ENCODE data around the gene TSPAN5. TPM values are rescaled to one million over a fixed set of nuclear protein-coding genes. Genes with fewer than 3 reads are reported as not detected.
"Not testable (repeated sequence)": the region's sequence is repeated elsewhere in the genome, so short reads cannot be mapped to it uniquely, and the experiment has no call there.

TSPAN5 gene
- total RNA-seq, 4 donors from 2014 or later = 25.5 to 41.5 (median 36.5) TPM

DNA sequence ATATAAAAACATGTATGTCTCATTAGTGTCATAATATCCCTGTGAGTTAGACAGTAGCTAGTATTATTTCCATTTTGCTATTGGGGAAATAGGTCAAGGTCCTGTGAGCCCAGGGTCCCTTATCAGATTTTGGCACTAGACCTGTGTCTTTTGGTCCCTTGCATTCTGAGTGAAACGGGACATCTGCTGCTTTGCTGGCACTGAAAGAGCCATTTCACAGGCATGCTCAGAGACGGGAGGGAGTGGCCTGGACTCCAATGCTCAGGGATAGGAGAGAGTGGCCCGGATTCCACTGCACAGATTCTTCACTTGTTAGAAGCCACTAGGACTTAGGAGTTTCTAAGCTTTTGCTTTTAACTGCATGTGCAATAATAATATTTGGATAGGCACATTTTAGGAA, 177.2 kb downstream of the TSPAN5 start:
- no peak overlapping the region for H3K4me3 ChIP-seq (ENCODE audit: low read depth, poor library complexity, severe bottlenecking)
- no peak for TF ChIP-seq POLR2A (IDR thresholded peaks at IDR 0.05)
- TF ChIP-seq, protein P1, sequence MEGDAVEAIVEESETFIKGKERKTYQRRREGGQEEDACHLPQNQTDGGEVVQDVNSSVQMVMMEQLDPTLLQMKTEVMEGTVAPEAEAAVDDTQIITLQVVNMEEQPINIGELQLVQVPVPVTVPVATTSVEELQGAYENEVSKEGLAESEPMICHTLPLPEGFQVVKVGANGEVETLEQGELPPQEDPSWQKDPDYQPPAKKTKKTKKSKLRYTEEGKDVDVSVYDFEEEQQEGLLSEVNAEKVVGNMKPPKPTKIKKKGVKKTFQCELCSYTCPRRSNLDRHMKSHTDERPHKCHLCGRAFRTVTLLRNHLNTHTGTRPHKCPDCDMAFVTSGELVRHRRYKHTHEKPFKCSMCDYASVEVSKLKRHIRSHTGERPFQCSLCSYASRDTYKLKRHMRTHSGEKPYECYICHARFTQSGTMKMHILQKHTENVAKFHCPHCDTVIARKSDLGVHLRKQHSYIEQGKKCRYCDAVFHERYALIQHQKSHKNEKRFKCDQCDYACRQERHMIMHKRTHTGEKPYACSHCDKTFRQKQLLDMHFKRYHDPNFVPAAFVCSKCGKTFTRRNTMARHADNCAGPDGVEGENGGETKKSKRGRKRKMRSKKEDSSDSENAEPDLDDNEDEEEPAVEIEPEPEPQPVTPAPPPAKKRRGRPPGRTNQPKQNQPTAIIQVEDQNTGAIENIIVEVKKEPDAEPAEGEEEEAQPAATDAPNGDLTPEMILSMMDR (IDR thresholded peaks at IDR 0.05) = no peak
- DNase-seq (ENCODE audit: low spot score in 2 of 2) = peak in 1 of 2 donors; percentile 50
- intact Hi-C loops (cut with DNase I; ENCODE audit: low total_unique reads) = no loop called here
- 48% methylated on average over 3 of the region's 3 CpGs for WGBS, 2 donors

DNA sequence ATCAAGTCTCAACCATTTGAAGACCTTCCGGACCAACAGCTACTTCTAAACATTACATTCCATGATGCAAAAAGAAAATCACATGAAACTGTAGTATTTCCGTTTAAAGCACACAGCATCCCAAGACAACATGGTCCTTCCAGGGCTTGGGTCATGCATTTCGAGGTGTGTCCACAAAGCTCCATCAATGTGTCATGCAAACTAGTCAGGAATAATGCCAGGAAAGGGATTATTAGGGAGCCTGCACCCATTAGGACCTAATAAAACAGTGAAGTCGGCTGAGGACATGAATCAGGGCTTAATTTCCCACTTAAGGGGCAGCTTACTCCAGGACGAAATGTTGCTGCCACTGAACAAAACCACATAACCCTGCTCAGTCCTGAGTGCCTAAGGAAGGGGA, 177.9 kb downstream of the TSPAN5 start:
- 85 to 89% methylated on average over 5 of the region's 5 CpGs for WGBS, 2 donors
- H3K4me3 ChIP-seq (ENCODE audit: low read depth, poor library complexity, severe bottlenecking) = no peak overlapping the region
- no peak for DNase-seq (ENCODE audit: low spot score in 2 of 2)
- intact Hi-C loops (cut with DNase I; ENCODE audit: low total_unique reads) = no loop called here
- TF ChIP-seq, protein P1 (IDR thresholded peaks at IDR 0.05) = no peak
- TF ChIP-seq POLR2A (IDR thresholded peaks at IDR 0.05) = no peak

DNA sequence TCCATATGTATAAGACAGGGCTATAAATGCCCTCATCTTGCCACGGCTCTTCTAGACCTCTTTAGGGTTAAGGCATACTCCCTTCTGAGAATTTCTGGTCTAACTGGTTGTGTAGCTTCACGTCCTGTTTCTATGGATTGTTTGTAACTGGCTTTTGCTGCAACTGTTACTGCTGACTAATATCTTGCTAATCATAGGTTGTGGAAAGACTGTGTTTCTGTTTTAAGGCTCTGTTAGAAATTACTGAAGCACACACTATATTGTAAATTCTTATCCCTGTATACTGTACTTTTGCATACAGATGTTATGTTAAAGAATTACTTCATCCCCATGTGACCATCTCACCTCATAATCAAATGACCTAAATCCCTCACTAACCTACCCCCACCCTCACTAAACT, 178.8 kb downstream of the TSPAN5 start:
- not testable (repeated sequence) for DNase-seq (ENCODE audit: low spot score in 2 of 2)

DNA sequence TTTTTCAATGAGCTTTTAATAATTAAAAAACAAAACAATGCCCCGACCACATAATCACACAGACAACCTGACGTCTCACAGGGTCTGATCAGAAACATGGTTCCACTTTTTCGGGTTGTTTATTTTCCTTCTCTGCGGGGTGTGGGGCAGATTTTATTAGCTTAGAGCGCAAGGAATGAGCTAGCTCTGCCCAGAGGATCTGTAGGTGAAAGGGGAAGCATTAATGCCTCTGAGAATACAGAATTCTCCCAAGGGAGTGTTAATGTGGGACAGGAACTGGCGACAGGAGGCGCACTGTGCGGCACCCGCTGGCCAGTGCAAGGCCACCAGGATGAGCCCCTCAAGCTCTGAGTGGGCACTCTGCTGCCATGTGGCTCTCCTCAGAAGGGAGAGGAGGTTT, 181.5 kb downstream of the TSPAN5 start:
- DNase-seq (ENCODE audit: low spot score in 2 of 2) = no peak
- H3K4me3 ChIP-seq (ENCODE audit: low read depth, poor library complexity, severe bottlenecking) = no peak overlapping the region
- no peak for TF ChIP-seq POLR2A (IDR thresholded peaks at IDR 0.05)
- TF ChIP-seq, protein P1 (IDR thresholded peaks at IDR 0.05) = no peak
- intact Hi-C loops (cut with DNase I; ENCODE audit: low total_unique reads) = no loop called here
- whole genome bisulfite sequencing, 2 donors = 94 to 95% methylated on average over 9 of the region's 9 CpGs

More for the DNA sequence above, 178.8 kb downstream of the TSPAN5 start:
- H3K4me3 ChIP-seq (ENCODE audit: low read depth, poor library complexity, severe bottlenecking); intact Hi-C loops (cut with DNase I; ENCODE audit: low total_unique reads): not testable (repeated sequence)
- WGBS, 2 donors = 44 to 54% methylated on average over 2 of the region's 2 CpGs

DNA sequence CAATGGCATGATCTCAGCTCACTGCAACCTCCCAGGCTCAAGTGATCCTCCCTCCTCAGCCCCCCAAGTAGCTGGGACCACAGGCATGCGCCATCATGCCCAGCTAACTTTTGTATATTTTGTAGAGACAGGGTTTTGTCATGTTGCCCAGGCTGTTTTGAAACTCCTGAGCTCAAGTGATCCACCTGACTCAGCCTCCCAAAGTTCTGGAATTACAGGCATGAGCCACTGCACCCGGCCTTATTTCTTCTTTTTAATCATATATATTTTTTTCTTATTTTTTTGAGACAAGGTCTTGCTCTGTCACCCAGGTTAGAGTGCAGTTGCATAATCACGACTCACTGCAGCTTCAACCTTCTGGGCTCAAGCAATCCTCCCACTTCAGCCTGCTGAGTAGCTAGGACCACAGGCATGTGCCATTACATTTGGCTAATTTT, 184.0 kb downstream of the TSPAN5 start:
- no peak overlapping the region for H3K4me3 ChIP-seq (ENCODE audit: low read depth, poor library complexity, severe bottlenecking)
- peak in 1 of 2 donors; percentile 29 for DNase-seq (ENCODE audit: low spot score in 2 of 2)
- 82 to 85% methylated on average over 3 of the region's 3 CpGs for WGBS, 2 donors
- intact Hi-C loops (cut with DNase I; ENCODE audit: low total_unique reads) = no loop called here
- no peak for TF ChIP-seq POLR2A (IDR thresholded peaks at IDR 0.05)
- TF ChIP-seq, protein P1 (IDR thresholded peaks at IDR 0.05) = no peak

DNA sequence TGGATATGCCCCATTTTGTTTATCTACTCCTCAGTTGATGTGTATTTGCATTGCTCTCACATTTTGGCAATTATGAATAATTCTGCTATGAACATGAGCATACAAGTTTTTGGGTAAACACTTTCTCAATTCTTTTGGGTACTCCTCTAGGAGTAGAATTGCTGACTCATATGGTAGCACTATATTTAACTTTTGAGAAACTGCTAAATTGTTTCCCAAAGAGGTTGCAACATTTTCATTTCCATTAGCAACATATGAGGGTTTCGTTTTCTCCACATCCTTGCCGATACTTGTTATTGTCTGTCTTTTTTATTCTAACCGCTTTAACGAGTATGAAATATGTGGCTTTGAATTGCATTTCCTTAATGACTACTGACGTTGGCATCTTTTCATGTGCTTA, 185.4 kb downstream of the TSPAN5 start:
- no peak for DNase-seq (ENCODE audit: low spot score in 2 of 2)
- no peak overlapping the region for H3K4me3 ChIP-seq (ENCODE audit: low read depth, poor library complexity, severe bottlenecking)
- intact Hi-C loops (cut with DNase I; ENCODE audit: low total_unique reads) = no loop called here
- 72 to 81% methylated on average over 5 of the region's 5 CpGs for WGBS, 2 donors
- TF ChIP-seq, protein P1 (IDR thresholded peaks at IDR 0.05) = no peak
- no peak for TF ChIP-seq POLR2A (IDR thresholded peaks at IDR 0.05)

All from lower leg skin (tissue), 4 donors.